Measurements from ENCODE around the gene GEN1. TPM values are rescaled to one million over a fixed set of nuclear protein-coding genes. Genes with fewer than 3 reads are reported as not detected.

GEN1 gene
- total RNA-seq, 1 donor: 8.3 TPM

DNA sequence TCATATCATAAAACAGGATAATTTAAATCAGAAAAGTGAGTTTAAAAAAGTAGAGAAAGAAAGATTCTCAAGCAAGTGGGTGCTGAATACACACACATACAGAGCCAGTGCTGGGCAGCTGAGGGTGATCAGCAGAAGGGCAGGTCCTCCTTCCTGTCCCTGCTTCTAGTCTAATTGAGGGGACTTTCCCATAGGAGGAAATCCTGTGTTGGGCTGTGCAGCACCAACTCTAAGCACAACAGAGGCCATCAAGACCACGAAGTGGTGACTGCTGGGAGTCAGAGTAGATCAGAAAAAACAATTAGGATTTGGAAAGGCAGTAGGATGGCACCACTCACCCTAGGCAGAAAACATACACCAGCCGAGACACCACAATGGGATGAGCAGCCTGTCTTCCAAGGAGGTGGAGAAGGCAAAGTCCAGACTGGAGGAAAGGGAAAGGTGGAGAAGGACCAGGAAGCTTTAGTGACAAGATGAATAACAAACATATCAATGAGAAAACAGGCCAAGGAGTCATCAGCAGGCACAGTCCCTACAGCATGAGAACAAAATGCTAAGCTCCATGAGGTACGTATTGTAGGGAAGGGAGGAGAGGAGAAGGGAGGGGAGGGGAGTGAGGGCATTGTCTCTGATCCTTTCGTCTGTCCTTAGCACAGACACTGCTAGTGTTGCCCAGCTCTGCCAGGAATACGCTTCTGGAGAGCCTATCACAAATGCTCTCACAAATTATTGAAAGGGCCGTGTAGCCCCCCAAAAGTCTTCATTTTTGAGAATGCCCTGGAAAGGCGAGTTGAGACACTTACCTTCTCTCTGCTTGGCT, 45.6 kb downstream of the GEN1 start:
- no peak overlapping the region for H3K4me3 ChIP-seq (ENCODE audit: insufficient read depth, low read length)
- no peak overlapping the region for H3K27ac ChIP-seq (ENCODE audit: low read depth, low read length)
- no peaks in the 10 kb centered on the region for H3K79me2 ChIP-seq (ENCODE audit: insufficient read depth, low read length)
- H2AFZ ChIP-seq (ENCODE audit: low read length): no peak overlapping the region
- TF ChIP-seq, protein P1, sequence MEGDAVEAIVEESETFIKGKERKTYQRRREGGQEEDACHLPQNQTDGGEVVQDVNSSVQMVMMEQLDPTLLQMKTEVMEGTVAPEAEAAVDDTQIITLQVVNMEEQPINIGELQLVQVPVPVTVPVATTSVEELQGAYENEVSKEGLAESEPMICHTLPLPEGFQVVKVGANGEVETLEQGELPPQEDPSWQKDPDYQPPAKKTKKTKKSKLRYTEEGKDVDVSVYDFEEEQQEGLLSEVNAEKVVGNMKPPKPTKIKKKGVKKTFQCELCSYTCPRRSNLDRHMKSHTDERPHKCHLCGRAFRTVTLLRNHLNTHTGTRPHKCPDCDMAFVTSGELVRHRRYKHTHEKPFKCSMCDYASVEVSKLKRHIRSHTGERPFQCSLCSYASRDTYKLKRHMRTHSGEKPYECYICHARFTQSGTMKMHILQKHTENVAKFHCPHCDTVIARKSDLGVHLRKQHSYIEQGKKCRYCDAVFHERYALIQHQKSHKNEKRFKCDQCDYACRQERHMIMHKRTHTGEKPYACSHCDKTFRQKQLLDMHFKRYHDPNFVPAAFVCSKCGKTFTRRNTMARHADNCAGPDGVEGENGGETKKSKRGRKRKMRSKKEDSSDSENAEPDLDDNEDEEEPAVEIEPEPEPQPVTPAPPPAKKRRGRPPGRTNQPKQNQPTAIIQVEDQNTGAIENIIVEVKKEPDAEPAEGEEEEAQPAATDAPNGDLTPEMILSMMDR (IDR thresholded peaks at IDR 0.05; ENCODE audit: extremely low read depth, low read depth, low read length): no peak
- H3K36me3 ChIP-seq (ENCODE audit: insufficient read depth, low read length): no peaks in the 10 kb centered on the region
- DNase-seq (ENCODE audit: insufficient read length, low spot score, missing footprints): no peak
- no peaks in the 10 kb centered on the region for H3K4me1 ChIP-seq (ENCODE audit: insufficient read depth, low read length)
- H4K20me1 ChIP-seq (ENCODE audit: insufficient read depth, low read length): no peaks in the 10 kb centered on the region
- no peak overlapping the region for H3K4me2 ChIP-seq (ENCODE audit: insufficient read depth, low read length)
- peaks cover 5% of the 10 kb centered on the region for H3K27me3 ChIP-seq (ENCODE audit: insufficient read depth, low read length)
- no peaks in the 10 kb centered on the region for H3K9me3 ChIP-seq (ENCODE audit: low read depth, low read length)

DNA sequence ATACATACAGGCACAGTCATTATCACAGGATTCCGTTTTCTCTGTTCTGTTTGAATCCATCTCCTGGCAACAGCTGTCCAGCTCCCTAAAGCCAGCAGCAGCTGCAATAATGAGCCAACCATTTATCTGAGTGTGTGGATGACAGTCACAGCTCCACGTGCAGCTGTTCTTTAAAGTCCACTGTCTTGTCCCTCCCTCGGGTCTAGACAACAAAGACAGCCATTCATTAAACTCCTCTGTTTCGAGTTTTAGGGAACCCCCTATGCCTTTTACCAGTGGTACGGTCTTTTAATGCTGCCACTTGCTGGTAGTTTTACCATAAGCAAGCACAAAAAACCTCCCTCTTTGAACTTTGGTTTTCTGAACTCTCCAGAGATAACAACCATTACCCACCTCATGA, 46.3 kb downstream of the GEN1 start:
- H3K9me3 ChIP-seq (ENCODE audit: low read depth, low read length): no peaks in the 10 kb centered on the region
- peaks cover 5% of the 10 kb centered on the region for H3K27me3 ChIP-seq (ENCODE audit: insufficient read depth, low read length)
- H2AFZ ChIP-seq (ENCODE audit: low read length): no peak overlapping the region
- H3K79me2 ChIP-seq (ENCODE audit: insufficient read depth, low read length): no peaks in the 10 kb centered on the region
- H3K4me1 ChIP-seq (ENCODE audit: insufficient read depth, low read length): no peaks in the 10 kb centered on the region
- H3K27ac ChIP-seq (ENCODE audit: low read depth, low read length): no peak overlapping the region
- TF ChIP-seq, protein P1 (IDR thresholded peaks at IDR 0.05; ENCODE audit: extremely low read depth, low read depth, low read length): no peak
- no peak for DNase-seq (ENCODE audit: insufficient read length, low spot score, missing footprints)
- no peaks in the 10 kb centered on the region for H3K36me3 ChIP-seq (ENCODE audit: insufficient read depth, low read length)
- H3K4me2 ChIP-seq (ENCODE audit: insufficient read depth, low read length): no peak overlapping the region
- H3K4me3 ChIP-seq (ENCODE audit: insufficient read depth, low read length): no peak overlapping the region
- no peaks in the 10 kb centered on the region for H4K20me1 ChIP-seq (ENCODE audit: insufficient read depth, low read length)

DNA sequence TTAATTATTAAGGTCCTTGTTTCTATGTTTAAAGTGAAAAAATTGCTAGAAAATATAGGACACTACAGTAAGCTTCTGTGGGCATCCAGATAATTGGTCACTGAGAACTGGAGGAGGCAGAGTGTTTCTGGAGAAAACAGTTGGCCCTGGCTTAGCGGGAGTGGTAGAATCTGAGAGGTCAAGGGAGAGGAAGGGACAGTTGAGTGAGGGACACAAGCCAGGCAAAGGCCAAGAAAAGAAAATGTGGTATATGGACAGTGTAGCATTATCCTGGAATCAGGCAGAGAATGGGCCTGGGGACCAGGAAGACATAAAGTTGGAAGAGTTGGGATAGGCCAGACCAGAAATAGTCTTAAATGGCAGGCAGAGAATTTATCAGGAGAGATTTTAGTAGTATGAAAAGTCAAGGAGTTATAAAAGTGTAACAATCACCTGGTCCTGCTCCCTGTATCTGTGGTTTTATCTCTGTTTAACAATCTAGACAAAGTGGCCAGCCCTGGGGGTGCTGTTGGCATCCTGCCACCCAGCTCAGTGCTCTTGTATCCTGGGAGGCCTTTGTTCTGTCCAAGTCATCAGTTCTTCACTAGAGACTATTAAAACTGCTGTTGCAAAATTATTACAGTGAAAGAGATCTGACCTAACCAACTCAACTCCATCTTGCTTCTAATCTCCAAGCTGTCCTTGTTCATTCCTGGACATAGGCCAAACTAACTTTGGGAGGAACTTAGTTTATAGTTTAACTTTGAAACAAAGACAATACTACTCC, 46.9 kb downstream of the GEN1 start:
- no peak overlapping the region for H3K4me2 ChIP-seq (ENCODE audit: insufficient read depth, low read length)
- no peak overlapping the region for H2AFZ ChIP-seq (ENCODE audit: low read length)
- H3K27ac ChIP-seq (ENCODE audit: low read depth, low read length): no peak overlapping the region
- H3K27me3 ChIP-seq (ENCODE audit: insufficient read depth, low read length): peaks cover 5% of the 10 kb centered on the region
- no peaks in the 10 kb centered on the region for H3K79me2 ChIP-seq (ENCODE audit: insufficient read depth, low read length)
- no peaks in the 10 kb centered on the region for H3K36me3 ChIP-seq (ENCODE audit: insufficient read depth, low read length)
- TF ChIP-seq, protein P1 (IDR thresholded peaks at IDR 0.05; ENCODE audit: extremely low read depth, low read depth, low read length): no peak
- H4K20me1 ChIP-seq (ENCODE audit: insufficient read depth, low read length): no peaks in the 10 kb centered on the region
- no peak for DNase-seq (ENCODE audit: insufficient read length, low spot score, missing footprints)
- no peak overlapping the region for H3K4me3 ChIP-seq (ENCODE audit: insufficient read depth, low read length)
- no peaks in the 10 kb centered on the region for H3K9me3 ChIP-seq (ENCODE audit: low read depth, low read length)
- H3K4me1 ChIP-seq (ENCODE audit: insufficient read depth, low read length): no peaks in the 10 kb centered on the region

DNA sequence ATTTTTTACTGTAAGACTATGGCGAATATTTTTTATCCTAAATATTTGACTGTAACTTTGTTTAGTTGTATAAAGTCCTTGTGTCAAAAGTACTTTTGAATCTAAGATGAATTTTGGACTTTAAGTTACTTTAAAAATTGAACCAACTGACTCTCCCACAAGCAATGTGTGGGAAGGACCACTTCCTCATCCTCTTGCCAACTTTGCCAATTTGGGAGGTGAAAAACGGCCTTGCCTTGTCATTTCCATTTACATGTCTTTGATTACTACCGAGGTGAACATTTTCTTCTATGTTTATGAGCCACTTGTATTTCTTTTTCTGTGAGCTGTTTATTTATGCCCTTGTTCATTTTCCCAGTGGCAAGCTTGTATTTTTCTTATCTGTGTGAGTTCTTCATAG, 49.6 kb downstream of the GEN1 start:
- Histone ChIP-seq H3K4me1 (ENCODE audit: insufficient read depth, low read length) (no peaks in the 10 kb centered on the region), H3K79me2 (ENCODE audit: insufficient read depth, low read length) (no peaks in the 10 kb centered on the region), H3K4me2 (ENCODE audit: insufficient read depth, low read length) (no peak overlapping the region), H3K27ac (ENCODE audit: low read depth, low read length) (no peak overlapping the region), H2AFZ (ENCODE audit: low read length) (no peak overlapping the region), H4K20me1 (ENCODE audit: insufficient read depth, low read length) (no peaks in the 10 kb centered on the region), H3K4me3 (ENCODE audit: insufficient read depth, low read length) (no peak overlapping the region), H3K27me3 (ENCODE audit: insufficient read depth, low read length) (peaks cover 5% of the 10 kb centered on the region), H3K9me3 (ENCODE audit: low read depth, low read length) (no peaks in the 10 kb centered on the region), H3K36me3 (ENCODE audit: insufficient read depth, low read length) (no peaks in the 10 kb centered on the region)
- TF ChIP-seq, protein P1 (IDR thresholded peaks at IDR 0.05; ENCODE audit: extremely low read depth, low read depth, low read length): no peak
- no peak for DNase-seq (ENCODE audit: insufficient read length, low spot score, missing footprints)

All from osteoblast (primary cell).